22Rv1 (cell line): ENCODE results near the gene ADPRS.

Experiments
- CTCF ChIP-seq: fragments of 450-650 bp; IDR thresholded peaks from 2 replicates; pipeline ENCODE4 v1.5.1; 2017; ENCODE audit warnings: mild to moderate bottlenecking
- ZFX ChIP-seq: fragments of 450-650 bp; IDR thresholded peaks from 2 replicates; pipeline ENCODE4 v1.6.1; 2017; ENCODE audit warnings: antibody characterized with exemption, borderline replicate concordance

- TF ChIP-seq CTCF: no peak
- no peak for TF ChIP-seq ZFX
Observed at GRCh38 chr1:36068866-36069265, 19.8 kb upstream of the ADPRS start.
